ENCODE data around the gene SPCS2. TPM values are rescaled to one million over a fixed set of nuclear protein-coding genes. Genes with fewer than 3 reads are reported as not detected.
A peak's percentile ranks its signal among the peaks of the same experiment; 100 is the strongest.

SPCS2 gene
- 161 and 166 TPM in 2 replicates for total RNA-seq (2021; fragmentation: NEBNext Ultra II Directional; extraction: Animal tissue kit (Norgen Biotek cat#: 25700))
- polyA plus RNA-seq (2011; rRNA removed): 58.0 and 92.7 TPM in 2 replicates
- 106 TPM for polyA plus RNA-seq (2011; cell fraction: cytosol; rRNA removed)
- 13.1 TPM for polyA plus RNA-seq (2011; cell fraction: nucleus; rRNA removed)
- polyA plus RNA-seq (2012, experiment 1 of 2): 89.2 to 165 TPM (median 110 TPM) in 4 replicates
- polyA plus RNA-seq (2012, experiment 2 of 2): 53.6 TPM
- 129 TPM for polyA plus RNA-seq (2013, experiment 1 of 2)
- 192 TPM for polyA plus RNA-seq (2013, experiment 2 of 2)
- 24.4 and 25.1 TPM in 2 replicates for polyA minus RNA-seq (2011; rRNA and poly(A)+ RNA removed)
- 20.8 TPM for polyA minus RNA-seq (2011; cell fraction: cytosol; rRNA and poly(A)+ RNA removed)
- 17.4 TPM for polyA minus RNA-seq (2011; cell fraction: nucleus; rRNA and poly(A)+ RNA removed)
- long read RNA-seq, experiment 1, transcript SPCS2-207 (4 exons, 612 nt): major isoform, 6 of 77 reads
- long read RNA-seq, experiment 1, transcript SPCS2-201 (5 exons, 2,708 nt): minor isoform, 5 of 77 reads
- long read RNA-seq, experiment 1, partial matches to known transcripts: 22 of 77 reads
- long read RNA-seq, experiment 1, other reads (novel, unspliced or antisense): 37 of 77 reads
- long read RNA-seq, experiment 2, transcript SPCS2-207 (4 exons, 612 nt): major isoform, 12 of 74 reads
- long read RNA-seq, experiment 2, partial matches to known transcripts: 1 of 74 reads
- long read RNA-seq, experiment 2, other reads (novel, unspliced or antisense): 50 of 74 reads

GRCh38 chr11:74948898-74949752, at the start of gene SPCS2, which contains the start of gene XRRA1:
Gene SPCS2, plus strand, starts transcription at chr11:74949266. Its CDS starts 20 bp downstream, at chr11:74949286.
Gene XRRA1, minus strand, starts transcription at chr11:74949091. Its CDS starts 8,213 bp downstream, at chr11:74940878.
- no peaks in the 10 kb centered on the region; a peak in 1 of 7 replicates for H3K4me1 ChIP-seq (replicated peaks in 1 of 4; ENCODE audit: control insufficient read depth in 3 of 4, insufficient read depth in 4 of 4, low read length in 3 of 4)
- H3K27me3 ChIP-seq (replicated peaks in 1 of 4; ENCODE audit: control insufficient read depth in 3 of 4, extremely low read depth in 1 of 4, insufficient read depth in 3 of 4, low read length in 3 of 4): no peaks in the 10 kb centered on the region
- WGBS, 2 experiments (ENCODE audit: extremely low coverage in 1 of 2, insufficient coverage in 1 of 2, insufficient read length in 1 of 2, insufficient replicate concordance in 2 of 2, low coverage in 1 of 2, low lambda C conversion rate in 2 of 2, missing lambda C conversion rate in 1 of 2): 1% methylated on average over 59 of the region's 67 CpGs; no CpG with 5 or more reads in 1 of the 2 experiments
- peak; percentile 62 for FAIRE-seq
- H3K36me3 ChIP-seq (ENCODE audit: control insufficient read depth in 2 of 4, insufficient read depth in 4 of 4, low read length in 3 of 4): peaks cover 0 to 4% (median 0%) of the 10 kb centered on the region in 4 experiments; a peak in 3 of 8 replicates
- no peak within 1 kb of the TSS; the same call in 1 of the 2 replicates for H2BK12ac ChIP-seq (ENCODE audit: low read depth, low read length)
- H3K23ac ChIP-seq (ENCODE audit: insufficient read length): no peak within 1 kb of the TSS
- H3K4me3 ChIP-seq (ENCODE audit: extremely low read depth in 1 of 4, insufficient read depth in 2 of 4, low read depth in 3 of 4, low read length in 4 of 4): peak within 1 kb of the TSS; percentile 91 to 99 (median 95)
- peak within 1 kb of the TSS; percentile 98 for H2AFZ ChIP-seq (ENCODE audit: low read length)
- peak within 1 kb of the TSS; percentile 99; the same call in 1 of the 2 replicates for H4K8ac ChIP-seq (ENCODE audit: extremely low read depth, insufficient read depth, low read length)
- H4K91ac ChIP-seq (replicated peaks; ENCODE audit: insufficient read length, low read length): peak within 1 kb of the TSS; percentile 58
- peaks cover 5% of the 10 kb centered on the region for H3K79me1 ChIP-seq (ENCODE audit: low read depth, low read length)
- H4K5ac ChIP-seq (ENCODE audit: insufficient read length, low read depth, low read length): peak within 1 kb of the TSS; percentile 47
- peak within 1 kb of the TSS; percentile 92 for H2BK5ac ChIP-seq (ENCODE audit: low read depth, low read length)
- H2BK15ac ChIP-seq (ENCODE audit: low read length): no peak within 1 kb of the TSS
- peak; percentile 95 to 97 for DNase-seq (ENCODE audit: low read depth in 1 of 2, low spot score in 2 of 2)
- H3K18ac ChIP-seq (ENCODE audit: extremely low read depth, low read length): peak within 1 kb of the TSS; percentile 73; the same call in 1 of the 2 replicates
- H4K20me1 ChIP-seq (replicated peaks in 1 of 2; ENCODE audit: control insufficient read depth in 1 of 2, insufficient read depth in 2 of 2, low read length in 2 of 2): peaks cover 0 to under 1% of the 10 kb centered on the region in 2 experiments
- peak within 1 kb of the TSS; percentile 70 for H3K56ac ChIP-seq (replicated peaks; ENCODE audit: insufficient read length, low read depth, low read length)
- H2AK5ac ChIP-seq (ENCODE audit: low read depth, low read length): peak within 1 kb of the TSS; percentile 48; the same call in 1 of the 2 replicates
- no peak within 1 kb of the TSS for H3K4ac ChIP-seq (replicated peaks; ENCODE audit: insufficient read length, low read depth, low read length)
- H3K4me2 ChIP-seq (ENCODE audit: insufficient read depth in 1 of 2, low read depth in 2 of 2, low read length in 2 of 2): peak within 1 kb of the TSS; percentile 80 to 99
- H3K9me3 ChIP-seq (ENCODE audit: insufficient read depth in 2 of 2, low read depth in 1 of 2, low read length in 1 of 2): no peaks in the 10 kb centered on the region
- H2BK120ac ChIP-seq (replicated peaks; ENCODE audit: low read depth, low read length): no peak within 1 kb of the TSS
- peak within 1 kb of the TSS; percentile 91 to 98 (median 93) for H3K9ac ChIP-seq (replicated peaks in 1 of 4; ENCODE audit: extremely low read depth in 1 of 4, low read depth in 3 of 4, low read length in 3 of 4)
- H3K79me2 ChIP-seq (ENCODE audit: control insufficient read depth in 1 of 2, insufficient read depth in 2 of 2, low read length in 2 of 2): peaks cover 3 to 49% of the 10 kb centered on the region in 2 experiments
- peak within 1 kb of the TSS; percentile 80 for H3K27ac ChIP-seq (ENCODE audit: low read depth, low read length)
- H3K23me2 ChIP-seq (ENCODE audit: low read depth, low read length): peaks cover 5% of the 10 kb centered on the region
- H2BK20ac ChIP-seq (ENCODE audit: low read length): no peak within 1 kb of the TSS
- no peak within 1 kb of the TSS for H3K14ac ChIP-seq (ENCODE audit: insufficient read length)
- ChIA-PET POLR2A (ENCODE audit: partially characterized antibody) (interaction anchor here (1.0 to 2.5 kb wide), 4 partner anchors 9 to 62 kb away, joined by 3 to 8 read pairs (median 5); partner anchors contain the start of gene NEU3), CTCF (ENCODE audit: partially characterized antibody) (interaction anchor here (0.7 to 1.2 kb wide), 3 partner anchors 20 to 1566 kb away, joined by 3 to 6 read pairs (median 3); no protein-coding TSS in a partner anchor)
- TF ChIP-seq HDAC2 (IDR thresholded peaks at IDR 0.05; ENCODE audit: borderline replicate concordance in 1 of 2, low read depth in 2 of 2, low read length in 2 of 2) (peak in 1 of 2 experiments; percentile 77; a peak in 1 of 4 replicates), RAD21 (IDR thresholded peaks at IDR 0.05 in 1 of 2, conservative IDR thresholded peaks at IDR 0.05 in 1 of 2; ENCODE audit: low read depth in 2 of 2, low read length in 2 of 2) (no peak), GABPA (IDR thresholded peaks at IDR 0.05; ENCODE audit: borderline replicate concordance, insufficient read depth, low read length) (no peak), MAFK (IDR thresholded peaks at IDR 0.05; ENCODE audit: low read depth, low read length) (no peak), ZNF274 (IDR thresholded peaks at IDR 0.05; ENCODE audit: borderline replicate concordance, extremely low read depth, low read length) (no peak), KDM1A (IDR thresholded peaks at IDR 0.05; ENCODE audit: borderline replicate concordance, low read length) (no peak)

Measured in H1 (cell line).